IMR-90 (cell line): ENCODE data around the gene ULBP1. TPM values are rescaled to one million over a fixed set of nuclear protein-coding genes. Genes with fewer than 3 reads are reported as not detected.
A peak's percentile ranks its signal among the peaks of the same experiment; 100 is the strongest.

Source experiments
- ATAC-seq: fragments of 200-7000 bp; cut with Tn5 transposase; 2 replicates; pipeline ENCODE4 v1.9.1; 2020; ENCODE audit warnings: low read depth, mild to moderate bottlenecking, moderate library complexity
- BruUV-seq: library from RNA; stranded (reverse); fragments of 400-500 nt; replicated peaks from 2 replicates; lab custom pipeline; 2021; lab: Mats Ljungman, UMichigan
- CTCF ChIA-PET: fragments of 300-600 bp; formaldehyde crosslinking; extraction: SDS; loops from one replicate; lab custom pipeline; 2021; ENCODE audit warnings: antibody characterized with exemption; lab: Yijun Ruan, JAX
- POLR2A ChIA-PET: fragments of 300-600 bp; sonication (Branson Sonifier 250); formaldehyde crosslinking; loops from one replicate; lab custom pipeline; 2022; ENCODE audit warnings: antibody characterized with exemption; ENCODE audit not compliant: unreplicated experiment; lab: Charles Lee
- DNase-seq: peaks from one replicate; pipeline ENCODE4 v3.0.0; 2013
- H2AFZ ChIP-seq: replicated peaks from 2 replicates; pipeline ENCODE3; 2013; ENCODE audit warnings: low read length, mild to moderate bottlenecking; ENCODE audit not compliant: poor library complexity
- H2AK5ac ChIP-seq: 2 replicates; pipeline ENCODE4 v1.6.1; 2013; ENCODE audit warnings: low read depth, low read length, inconsistent platforms
- H2AK9ac ChIP-seq: replicated peaks from 2 replicates; pipeline ENCODE3; 2013; ENCODE audit warnings: mild to moderate bottlenecking, low read depth, low read length, moderate library complexity; ENCODE audit not compliant: poor library complexity
- H2BK120ac ChIP-seq: 2 replicates; pipeline ENCODE4 v1.6.1; 2013; ENCODE audit warnings: low read depth, low read length, inconsistent platforms
- H2BK15ac ChIP-seq: 3 replicates; pipeline ENCODE4 v1.6.1; 2013; ENCODE audit warnings: low read depth, low read length, inconsistent platforms
- H2BK20ac ChIP-seq: 2 replicates; pipeline ENCODE4 v1.6.1; 2013; ENCODE audit warnings: low read depth, mild to moderate bottlenecking, inconsistent platforms, low read length, moderate library complexity
- H2BK5ac ChIP-seq: 2 replicates; pipeline ENCODE4 v1.6.1; 2013; ENCODE audit warnings: mild to moderate bottlenecking, low read depth, low read length, inconsistent platforms; ENCODE audit not compliant: poor library complexity, severe bottlenecking
- H3K14ac ChIP-seq: replicated peaks from 2 replicates; pipeline ENCODE4 v1.6.1; 2013; ENCODE audit warnings: low read depth, low read length, inconsistent platforms
- H3K18ac ChIP-seq: 2 replicates; pipeline ENCODE4 v1.6.1; 2013; ENCODE audit warnings: low read depth, low read length, control low read depth
- H3K23ac ChIP-seq: 2 replicates; pipeline ENCODE4 v1.6.1; 2013; ENCODE audit warnings: low read depth, low read length, inconsistent platforms
- H3K27ac ChIP-seq: 2 replicates; pipeline ENCODE4 v1.5.1; 2013; ENCODE audit warnings: mild to moderate bottlenecking, control low read depth, low read length; ENCODE audit not compliant: insufficient read depth
- H3K27me3 ChIP-seq: 2 replicates; pipeline ENCODE4 v1.6.1; 2013; ENCODE audit warnings: low read length; ENCODE audit not compliant: control insufficient read depth, insufficient read depth
- H3K36me3 ChIP-seq: 2 replicates; pipeline ENCODE4 v1.6.1; 2013; ENCODE audit warnings: low read length, mixed read lengths; ENCODE audit not compliant: control insufficient read depth, insufficient read depth
- H3K4ac ChIP-seq: 2 replicates; pipeline ENCODE4 v1.6.1; 2013; ENCODE audit warnings: low read depth, low read length, inconsistent platforms
- H3K4me1 ChIP-seq: 2 replicates; pipeline ENCODE4 v1.6.1; 2013; ENCODE audit warnings: low read length, mixed read lengths; ENCODE audit not compliant: control insufficient read depth, insufficient read depth
- H3K4me2 ChIP-seq: 2 replicates; pipeline ENCODE4 v1.6.1; 2013; ENCODE audit warnings: low read depth, mild to moderate bottlenecking, control low read depth, low read length, moderate library complexity
- H3K4me3 ChIP-seq: 2 replicates; pipeline ENCODE4 v1.5.1; 2013; ENCODE audit warnings: low read depth, mild to moderate bottlenecking, control low read depth, low read length, moderate library complexity; ENCODE audit not compliant: insufficient read depth
- H3K56ac ChIP-seq: 2 replicates; pipeline ENCODE4 v1.6.1; 2013; ENCODE audit warnings: low read length, inconsistent platforms; ENCODE audit not compliant: insufficient read depth; ENCODE audit errors: extremely low read depth
- H3K79me1 ChIP-seq, 2 experiments: 2 replicates each; pipeline ENCODE4 v1.6.1; 2013; ENCODE audit warnings: low read length in 2 of 2, inconsistent platforms in 1 of 2, low read depth in 1 of 2
- H3K9ac ChIP-seq: 2 replicates; pipeline ENCODE4 v1.6.1; 2013; ENCODE audit warnings: low read depth, low read length, control low read depth
- H3K9me1 ChIP-seq: 2 replicates; pipeline ENCODE4 v1.6.1; 2013; ENCODE audit warnings: low read length, inconsistent platforms; ENCODE audit not compliant: insufficient read depth
- H3K9me3 ChIP-seq: 2 replicates; pipeline ENCODE4 v1.6.1; 2013; ENCODE audit warnings: low read length; ENCODE audit not compliant: control insufficient read depth, insufficient read depth
- H4K20me1 ChIP-seq: 2 replicates; pipeline ENCODE4 v1.6.1; 2013; ENCODE audit warnings: low read length, inconsistent platforms; ENCODE audit not compliant: insufficient read depth
- H4K5ac ChIP-seq: 2 replicates; pipeline ENCODE4 v1.6.1; 2013; ENCODE audit warnings: mild to moderate bottlenecking, low read depth, low read length, control low read depth
- H4K8ac ChIP-seq, 2 experiments: 2 replicates each; pipeline ENCODE4 v1.6.1; 2013; ENCODE audit warnings: low read depth in 2 of 2, low read length in 2 of 2, control low read depth in 1 of 2, inconsistent platforms in 1 of 2
- H4K91ac ChIP-seq: 2 replicates; pipeline ENCODE4 v1.6.1; 2013; ENCODE audit warnings: low read depth, low read length, inconsistent platforms; ENCODE audit not compliant: insufficient read depth
- CHD1 ChIP-seq: IDR thresholded peaks from 2 replicates; pipeline ENCODE4 v1.6.1; 2012; ENCODE audit warnings: low read depth, low read length, improper control_type of control experiment
- FOS ChIP-seq: fragments of 150-350 bp; IDR thresholded peaks from 2 replicates; pipeline ENCODE4 v1.6.1; 2016; ENCODE audit warnings: low read depth, low read length
- MXI1 ChIP-seq: IDR thresholded peaks from 2 replicates; pipeline ENCODE4 v1.6.1; 2012; ENCODE audit warnings: low read depth, mild to moderate bottlenecking, low read length, moderate library complexity, borderline replicate concordance
- POLR2A ChIP-seq: IDR thresholded peaks from 2 replicates; pipeline ENCODE4 v1.6.1; 2012; ENCODE audit warnings: mild to moderate bottlenecking, low read depth, low read length
- WGBS, 2 experiments: methylation state at CpG; one replicate each; pipeline versions ENCODE4 v1.1.5 to v1.1.7; 2013; ENCODE audit warnings: missing lambda C conversion rate in 2 of 2; ENCODE audit not compliant: insufficient read length in 1 of 2; ENCODE audit errors: extremely low coverage in 2 of 2; 5-methylcytosine and 5-hydroxymethylcytosine counted together
- dilution Hi-C: fragments of 300-500 bp; cut with HindIII; formaldehyde crosslinking; loops from one replicate; pipeline ENCODE4 v1.14.3; 2018; ENCODE audit warnings: low sequenced_read_pairs; ENCODE audit not compliant: unreplicated experiment
- in situ Hi-C: fragments of 300-500 bp; cut with MboI; formaldehyde crosslinking; loops from 3 replicates; pipeline ENCODE4 v1.14.3; 2019; ENCODE audit warnings: low sequenced_read_pairs, inconsistent platforms, mixed read lengths
- intact Hi-C: fragments of 100-400 bp; cut with micrococcal nuclease; formaldehyde crosslinking; loops from 2 replicates; pipeline ENCODE4 v1.10.0; 2022
- polyA plus RNA-seq, 3 experiments: library from polyadenylated mRNA; depleted of rRNA; stranded (reverse); fragments of >200 nt; gene quantifications; 2 replicates each; pipeline ENCODE4 v1.2.3, GENCODE V29; 2012; ENCODE audit warnings: low replicate concordance in 1 of 3
- total RNA-seq: library from RNA; depleted of rRNA; stranded (reverse); fragments of >200 nt; gene quantifications from 2 replicates; pipeline ENCODE4 v1.2.3, GENCODE V29; 2012

The ULBP1 gene
- total and polyA plus RNA-seq, 2 of the 4 experiments (the other 2 are of a cell fraction): 0.18 to 0.87 TPM

DNA sequence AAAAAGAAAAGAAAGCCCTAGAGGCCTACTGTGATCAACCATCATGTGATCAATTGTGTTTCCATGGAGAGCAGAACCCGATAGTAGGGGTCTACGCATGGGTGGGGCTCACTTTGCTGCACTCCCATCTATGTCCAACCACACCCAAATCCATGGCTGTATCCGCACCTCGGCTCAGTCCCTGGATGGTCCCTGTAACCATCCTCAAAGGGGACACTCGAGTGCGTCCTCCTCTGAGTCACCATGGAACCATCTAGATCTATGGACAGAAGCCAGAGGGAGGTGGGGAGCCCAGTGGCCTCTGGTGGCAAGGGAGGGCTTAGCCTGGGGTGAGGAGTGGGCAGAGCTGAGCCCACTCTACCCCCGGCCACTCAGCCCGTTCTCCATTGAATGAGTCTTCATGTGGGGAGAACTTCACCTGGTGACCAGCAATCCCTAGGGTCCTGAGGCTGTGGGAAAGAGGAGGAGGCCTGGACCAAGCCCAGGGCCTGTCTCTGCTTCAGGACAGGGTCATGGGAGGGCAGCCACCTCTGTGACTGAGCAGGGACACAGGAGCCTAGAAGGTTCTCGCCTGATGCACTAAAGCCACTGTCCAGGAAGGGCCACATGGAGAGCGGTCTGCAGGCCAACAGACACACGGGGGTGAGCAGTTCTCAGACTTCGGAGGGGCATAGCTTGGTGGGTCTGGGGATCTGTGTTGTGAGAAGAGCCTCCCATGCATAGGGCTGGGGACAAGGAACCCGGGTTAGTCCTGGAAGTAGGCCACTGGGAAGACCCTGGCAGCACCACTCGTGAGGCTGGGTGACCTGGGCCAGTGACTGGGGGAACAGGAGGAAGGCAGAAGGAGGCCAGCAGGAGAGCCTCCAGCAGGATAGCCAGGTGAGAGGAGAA, 42.3 kb downstream of the ULBP1 start:
- Histone ChIP-seq H2AK9ac (no peak overlapping the region), H3K23ac (no peak overlapping the region), H4K20me1 (no peaks in the 10 kb centered on the region), H2AFZ (peak overlapping the region; percentile 96), H3K27me3 (peaks cover 54% of the 10 kb centered on the region), H2BK20ac (no peak overlapping the region), H3K9me3 (peaks cover 2% of the 10 kb centered on the region; the same call in 1 of the 2 replicates), H4K91ac (no peak overlapping the region), H4K5ac (no peak overlapping the region), H3K9me1 (no peaks in the 10 kb centered on the region), H3K18ac (no peak overlapping the region), H2BK120ac (no peak overlapping the region), H3K4me3 (peak overlapping the region; percentile 79; the same call in 1 of the 2 replicates), H3K79me1 (no peaks in the 10 kb centered on the region), H4K8ac (peak overlapping the region in 1 of 2 experiments; percentile 65; a peak in 1 of 4 replicates), H3K27ac (no peak overlapping the region), H3K36me3 (no peaks in the 10 kb centered on the region), H3K14ac (no peak overlapping the region), H2BK15ac (no peak overlapping the region), H3K4me1 (peaks cover 2% of the 10 kb centered on the region; the same call in 1 of the 2 replicates), H2AK5ac (no peak overlapping the region), H2BK5ac (no peak overlapping the region), H3K4me2 (peak overlapping the region; percentile 89), H3K4ac (no peak overlapping the region), H3K56ac (no peak overlapping the region), H3K9ac (no peak overlapping the region)
- BruUV-seq: no TSS peak
- intact Hi-C loops: no loop called here
- DNase-seq: no peak
- POLR2A ChIA-PET: no interaction called here
- in situ Hi-C loops: loop anchor here (5.0 kb wide), 1 partner anchor 69 kb away; no protein-coding TSS in a partner anchor
- 64% methylated on average over 5 of the region's 14 CpGs; no CpG with 5 or more reads in 1 of the 2 experiments for WGBS, 2 experiments
- CTCF ChIA-PET: no interaction called here
- ATAC-seq: no peak
- dilution Hi-C loops: no loop called here
- TF ChIP-seq POLR2A (no peak), FOS (no peak), MXI1 (no peak), CHD1 (no peak)
